Measurements from ENCODE around the gene ZCCHC14. TPM values are rescaled to one million over a fixed set of nuclear protein-coding genes. Genes with fewer than 3 reads are reported as not detected.

Gene ZCCHC14
- total RNA-seq, 1 donor from 2014 or later = 19.0 TPM

DNA sequence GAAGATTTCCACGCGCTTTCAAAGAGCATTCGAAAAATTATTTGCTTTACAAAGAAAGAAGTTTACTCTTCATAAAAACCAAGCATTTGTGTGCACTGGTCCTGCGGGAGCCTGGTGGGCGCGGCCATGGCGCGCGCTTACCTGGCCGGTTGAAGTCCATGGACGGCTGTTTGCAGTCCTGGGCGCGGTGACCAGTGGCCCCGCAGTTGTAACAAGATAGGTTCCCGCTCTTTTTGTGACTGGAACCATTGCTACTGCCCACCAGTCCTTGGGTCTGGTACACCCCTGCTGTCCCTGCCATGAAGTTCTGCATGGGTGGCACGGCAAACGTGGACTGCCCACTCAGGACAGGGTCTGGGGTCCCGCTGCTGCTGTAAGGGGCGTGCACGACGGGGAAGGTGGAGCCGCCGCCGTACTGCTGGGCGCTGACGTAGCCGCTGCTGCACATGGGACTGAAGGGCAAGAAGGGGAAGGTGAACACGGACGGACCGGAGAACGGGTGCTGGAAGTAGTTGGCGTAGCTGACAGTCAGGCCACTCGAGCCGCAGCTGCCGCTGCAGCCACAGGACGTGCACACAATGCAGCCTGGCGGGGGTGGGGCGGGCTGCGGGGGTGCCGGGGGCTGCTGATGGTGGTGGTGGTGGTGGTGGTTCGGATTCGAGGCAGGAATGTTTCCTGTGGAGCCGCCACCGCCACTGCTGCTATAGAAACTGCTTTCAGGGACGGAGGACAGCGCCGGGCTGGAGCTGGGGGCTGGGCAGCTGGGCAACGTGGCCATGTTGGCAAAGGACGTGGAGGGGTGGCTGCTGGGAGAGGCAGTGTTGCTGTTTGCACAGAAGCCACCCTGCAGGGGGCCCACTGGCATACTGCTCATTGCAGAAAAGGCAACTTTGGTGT is 81.2 kb downstream of the ZCCHC14 start:
- no peak overlapping the region for H3K4me3 ChIP-seq (ENCODE audit: insufficient read depth, low read depth, low read length)
- H3K4me1 ChIP-seq (ENCODE audit: insufficient read depth, low read length) = no peaks in the 10 kb centered on the region
- Mint-ChIP-seq H3K4me1 (ENCODE audit: low read depth, unreplicated experiment) (no peaks in the 10 kb centered on the region), H3K9me3 (ENCODE audit: unreplicated experiment) (no peaks in the 10 kb centered on the region), H3K27me3 (ENCODE audit: low read depth, unreplicated experiment) (no peaks in the 10 kb centered on the region), H3K36me3 (ENCODE audit: low read depth, unreplicated experiment) (peaks cover 13% of the 10 kb centered on the region), H3K27ac (ENCODE audit: unreplicated experiment) (no peak overlapping the region), H3K4me3 (ENCODE audit: unreplicated experiment) (no peak overlapping the region)
- no peak for FAIRE-seq
- no peaks in the 10 kb centered on the region for H3K79me2 ChIP-seq (ENCODE audit: insufficient read depth, low read length)
- no peaks in the 10 kb centered on the region for H3K27me3 ChIP-seq (ENCODE audit: insufficient read depth, low read length)
- no peak overlapping the region for H3K9ac ChIP-seq (ENCODE audit: low read length)
- no peak overlapping the region for H3K4me2 ChIP-seq (ENCODE audit: low read length)
- no peaks in the 10 kb centered on the region for H3K9me3 ChIP-seq (ENCODE audit: insufficient read depth, low read depth, low read length)
- no peak overlapping the region for H3K27ac ChIP-seq (ENCODE audit: low read depth, low read length)
- H3K36me3 ChIP-seq (ENCODE audit: insufficient read depth, low read length) = peaks cover 23% of the 10 kb centered on the region
- DNase-seq (ENCODE audit: low read depth) = no peak
- no peak for TF ChIP-seq EZH2 (IDR thresholded peaks at IDR 0.05; ENCODE audit: insufficient read depth, low read length)
- TF ChIP-seq, protein P1, sequence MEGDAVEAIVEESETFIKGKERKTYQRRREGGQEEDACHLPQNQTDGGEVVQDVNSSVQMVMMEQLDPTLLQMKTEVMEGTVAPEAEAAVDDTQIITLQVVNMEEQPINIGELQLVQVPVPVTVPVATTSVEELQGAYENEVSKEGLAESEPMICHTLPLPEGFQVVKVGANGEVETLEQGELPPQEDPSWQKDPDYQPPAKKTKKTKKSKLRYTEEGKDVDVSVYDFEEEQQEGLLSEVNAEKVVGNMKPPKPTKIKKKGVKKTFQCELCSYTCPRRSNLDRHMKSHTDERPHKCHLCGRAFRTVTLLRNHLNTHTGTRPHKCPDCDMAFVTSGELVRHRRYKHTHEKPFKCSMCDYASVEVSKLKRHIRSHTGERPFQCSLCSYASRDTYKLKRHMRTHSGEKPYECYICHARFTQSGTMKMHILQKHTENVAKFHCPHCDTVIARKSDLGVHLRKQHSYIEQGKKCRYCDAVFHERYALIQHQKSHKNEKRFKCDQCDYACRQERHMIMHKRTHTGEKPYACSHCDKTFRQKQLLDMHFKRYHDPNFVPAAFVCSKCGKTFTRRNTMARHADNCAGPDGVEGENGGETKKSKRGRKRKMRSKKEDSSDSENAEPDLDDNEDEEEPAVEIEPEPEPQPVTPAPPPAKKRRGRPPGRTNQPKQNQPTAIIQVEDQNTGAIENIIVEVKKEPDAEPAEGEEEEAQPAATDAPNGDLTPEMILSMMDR (IDR thresholded peaks at IDR 0.05; ENCODE audit: insufficient read depth, low read depth, low read length) = no peak
- H2AFZ ChIP-seq (ENCODE audit: low read depth, low read length) = no peak overlapping the region
- peaks cover 27% of the 10 kb centered on the region for H4K20me1 ChIP-seq (ENCODE audit: insufficient read depth, low read length)

DNA sequence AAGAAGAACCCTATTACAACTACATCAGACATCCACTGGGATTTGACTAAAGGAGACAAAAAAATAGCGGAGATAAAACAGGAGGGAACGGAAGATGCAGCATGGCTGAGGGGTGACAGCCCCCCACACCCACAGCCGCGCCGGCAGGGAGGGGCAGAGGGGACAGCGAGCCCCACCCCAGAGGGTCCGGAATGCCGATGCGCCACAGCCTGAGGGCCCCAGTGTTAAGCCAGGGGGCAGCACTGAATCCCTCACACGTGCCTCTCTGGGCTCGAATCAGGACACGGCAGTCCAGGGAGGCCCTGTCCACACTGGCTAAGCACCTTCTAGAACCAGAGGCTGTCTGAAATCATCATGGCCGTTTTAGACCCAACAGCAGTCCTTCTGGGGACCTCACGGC is 81.9 kb downstream of the ZCCHC14 start:
- Histone ChIP-seq H3K9me3 (ENCODE audit: insufficient read depth, low read depth, low read length) (no peaks in the 10 kb centered on the region), H3K4me3 (ENCODE audit: insufficient read depth, low read depth, low read length) (no peak overlapping the region), H3K4me1 (ENCODE audit: insufficient read depth, low read length) (no peaks in the 10 kb centered on the region), H3K27me3 (ENCODE audit: insufficient read depth, low read length) (no peaks in the 10 kb centered on the region), H3K4me2 (ENCODE audit: low read length) (no peak overlapping the region), H4K20me1 (ENCODE audit: insufficient read depth, low read length) (peaks cover 23% of the 10 kb centered on the region), H3K36me3 (ENCODE audit: insufficient read depth, low read length) (peaks cover 27% of the 10 kb centered on the region), H3K79me2 (ENCODE audit: insufficient read depth, low read length) (no peaks in the 10 kb centered on the region), H2AFZ (ENCODE audit: low read depth, low read length) (no peak overlapping the region), H3K9ac (ENCODE audit: low read length) (no peak overlapping the region), H3K27ac (ENCODE audit: low read depth, low read length) (no peak overlapping the region)
- DNase-seq (ENCODE audit: low read depth) (no peak), FAIRE-seq (no peak)
- peaks cover 16% of the 10 kb centered on the region for H3K36me3 Mint-ChIP-seq (ENCODE audit: low read depth, unreplicated experiment)
- H3K9me3 Mint-ChIP-seq (ENCODE audit: unreplicated experiment) = no peaks in the 10 kb centered on the region
- H3K4me3 Mint-ChIP-seq (ENCODE audit: unreplicated experiment) = no peak overlapping the region
- H3K27me3 Mint-ChIP-seq (ENCODE audit: low read depth, unreplicated experiment) = no peaks in the 10 kb centered on the region
- H3K4me1 Mint-ChIP-seq (ENCODE audit: low read depth, unreplicated experiment) = no peaks in the 10 kb centered on the region
- H3K27ac Mint-ChIP-seq (ENCODE audit: unreplicated experiment) = no peak overlapping the region
- TF ChIP-seq EZH2 (IDR thresholded peaks at IDR 0.05; ENCODE audit: insufficient read depth, low read length) = no peak
- TF ChIP-seq, protein P1 (IDR thresholded peaks at IDR 0.05; ENCODE audit: insufficient read depth, low read depth, low read length) = no peak

DNA sequence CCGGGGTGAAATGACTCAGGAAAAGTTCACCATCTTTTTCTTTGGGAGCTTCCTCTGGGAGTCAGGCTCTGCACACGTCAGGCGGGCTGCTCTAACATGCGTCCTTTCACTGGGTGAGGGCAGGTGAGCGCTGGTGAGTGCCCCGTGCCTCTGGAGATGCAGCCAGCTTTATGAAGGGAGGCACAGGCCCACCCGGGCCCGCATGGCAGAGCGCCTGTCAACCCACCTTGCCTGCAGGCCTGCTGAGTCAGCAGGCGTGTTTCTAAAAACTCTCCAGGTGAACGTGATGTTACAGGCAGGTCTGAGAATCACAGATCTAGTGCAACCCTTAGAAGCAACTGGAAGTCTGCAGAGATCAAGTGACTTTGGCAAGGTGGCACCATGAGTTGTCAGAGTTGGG is 82.3 kb downstream of the ZCCHC14 start:
- H4K20me1 ChIP-seq (ENCODE audit: insufficient read depth, low read length) = peaks cover 23% of the 10 kb centered on the region
- FAIRE-seq (no peak), DNase-seq (ENCODE audit: low read depth) (no peak)
- H3K27ac ChIP-seq (ENCODE audit: low read depth, low read length) = no peak overlapping the region
- Mint-ChIP-seq H3K9me3 (ENCODE audit: unreplicated experiment) (no peaks in the 10 kb centered on the region), H3K27ac (ENCODE audit: unreplicated experiment) (no peak overlapping the region), H3K27me3 (ENCODE audit: low read depth, unreplicated experiment) (no peaks in the 10 kb centered on the region), H3K36me3 (ENCODE audit: low read depth, unreplicated experiment) (peaks cover 16% of the 10 kb centered on the region), H3K4me3 (ENCODE audit: unreplicated experiment) (no peak overlapping the region), H3K4me1 (ENCODE audit: low read depth, unreplicated experiment) (no peaks in the 10 kb centered on the region)
- peaks cover 27% of the 10 kb centered on the region for H3K36me3 ChIP-seq (ENCODE audit: insufficient read depth, low read length)
- H3K9ac ChIP-seq (ENCODE audit: low read length) = no peak overlapping the region
- H3K79me2 ChIP-seq (ENCODE audit: insufficient read depth, low read length) = no peaks in the 10 kb centered on the region
- no peak overlapping the region for H2AFZ ChIP-seq (ENCODE audit: low read depth, low read length)
- H3K9me3 ChIP-seq (ENCODE audit: insufficient read depth, low read depth, low read length) = no peaks in the 10 kb centered on the region
- no peak overlapping the region for H3K4me3 ChIP-seq (ENCODE audit: insufficient read depth, low read depth, low read length)
- H3K4me2 ChIP-seq (ENCODE audit: low read length) = no peak overlapping the region
- TF ChIP-seq, protein P1 (IDR thresholded peaks at IDR 0.05; ENCODE audit: insufficient read depth, low read depth, low read length) = no peak
- no peak for TF ChIP-seq EZH2 (IDR thresholded peaks at IDR 0.05; ENCODE audit: insufficient read depth, low read length)
- H3K27me3 ChIP-seq (ENCODE audit: insufficient read depth, low read length) = no peaks in the 10 kb centered on the region
- H3K4me1 ChIP-seq (ENCODE audit: insufficient read depth, low read length) = no peaks in the 10 kb centered on the region
